K562 (cell line): ENCODE data around the gene RPN1. TPM values are rescaled to one million over a fixed set of nuclear protein-coding genes. Genes with fewer than 3 reads are reported as not detected.

Source experiments
- ATAC-seq: fragments of 200-7000 bp; cut with Tn5 transposase; 3 replicates; pipeline ENCODE4 v1.9.1; 2020; ENCODE audit warnings: moderate library complexity
- BruUV-seq: library from RNA; stranded (reverse); fragments of 400-500 nt; replicated peaks from 2 replicates; lab custom pipeline; 2021; lab: Mats Ljungman, UMichigan
- CTCF ChIA-PET: fragments of 300-600 bp; formaldehyde crosslinking; extraction: SDS; loops from one replicate; lab custom pipeline; 2021; ENCODE audit warnings: low intra/inter-chr PET ratio; lab: Yijun Ruan, JAX
- POLR2A ChIA-PET: fragments of 300-600, 350-650 bp; sonication (Branson Sonifier 250); formaldehyde crosslinking; extraction: SDS; loops from one replicate; lab custom pipeline; 2021; ENCODE audit warnings: antibody characterized with exemption, inconsistent platforms; lab: Yijun Ruan, JAX
- DNase-seq, 4 experiments: peaks; one replicate each; pipeline versions ENCODE4 v3.0.0 to v3.0.0-alpha.2; 2011 to 2018; ENCODE audit warnings: low spot score in 3 of 4, mixed read lengths in 3 of 4; ENCODE audit errors: extremely low read depth in 1 of 4
- FAIRE-seq: peaks from 2 replicates; lab custom pipeline; 2011; peaks lifted over from hg19 to GRCh38; lab: Jason Lieb, UNC
- H2AFZ ChIP-seq: 2 replicates; pipeline ENCODE4 v1.6.0; 2011; ENCODE audit warnings: low read depth, low read length, control low read depth, inconsistent platforms
- H3K27ac ChIP-seq: fragments of 200-600 bp; 3 replicates; pipeline ENCODE4 v1.8.0; 2011; ENCODE audit warnings: low read depth, mild to moderate bottlenecking, control low read depth, inconsistent platforms, low read length, moderate library complexity, mixed read lengths; ENCODE audit errors: extremely low read depth
- H3K27me3 ChIP-seq, 2 experiments: fragments of 300-600 bp in 1 of 2; 2 replicates in 1 of 2; 3 replicates in 1 of 2; pipeline versions ENCODE4 v1.6.0 to v1.8.0; 2011; ENCODE audit warnings: inconsistent platforms in 2 of 2, low read length in 2 of 2, mild to moderate bottlenecking in 1 of 2, mixed read lengths in 1 of 2, moderate library complexity in 1 of 2; ENCODE audit not compliant: control insufficient read depth in 2 of 2, insufficient read depth in 2 of 2
- H3K36me3 ChIP-seq: fragments of 300-600 bp; 3 replicates; pipeline ENCODE4 v1.8.0; 2011; ENCODE audit warnings: mild to moderate bottlenecking, low read length, inconsistent platforms; ENCODE audit not compliant: control insufficient read depth, insufficient read depth
- H3K4me1 ChIP-seq, 2 experiments: fragments of 200-600 bp in 1 of 2; replicated peaks in 1 of 2; 2 replicates in 1 of 2; 3 replicates in 1 of 2; pipeline versions ENCODE4 v1.5.1 to v1.8.0; 2011; ENCODE audit warnings: inconsistent platforms in 2 of 2, low read length in 2 of 2, mild to moderate bottlenecking in 1 of 2, mixed read lengths in 1 of 2, moderate library complexity in 1 of 2; ENCODE audit not compliant: control insufficient read depth in 2 of 2, insufficient read depth in 2 of 2
- H3K4me2 ChIP-seq: 2 replicates; pipeline ENCODE4 v1.6.1; 2011; ENCODE audit warnings: low read length, control low read depth, inconsistent platforms, mixed read lengths; ENCODE audit not compliant: insufficient read depth
- H3K4me3 ChIP-seq: fragments of 200-600 bp; sonication (generic), shearing (Covaris generic); 2 replicates; pipeline ENCODE4 v1.5.1; 2016; ENCODE audit warnings: control low read depth, inconsistent platforms
- H3K79me2 ChIP-seq: fragments of 200-600 bp; 3 replicates; pipeline ENCODE4 v1.8.0; 2011; ENCODE audit warnings: low read length, inconsistent platforms; ENCODE audit not compliant: control insufficient read depth, insufficient read depth
- H3K9ac ChIP-seq, 2 experiments: 2 replicates each; pipeline versions ENCODE4 v1.6.0 to v1.6.1; 2011; ENCODE audit warnings: low read depth in 2 of 2, low read length in 2 of 2, control low read depth in 1 of 2, inconsistent platforms in 1 of 2, mild to moderate bottlenecking in 1 of 2, mixed read lengths in 1 of 2; ENCODE audit not compliant: insufficient read depth in 1 of 2
- H3K9me1 ChIP-seq: one replicate; pipeline ENCODE4 v1.6.0; 2011; ENCODE audit warnings: inconsistent platforms, mild to moderate bottlenecking, low read length, moderate library complexity; ENCODE audit not compliant: control insufficient read depth, insufficient read depth
- H3K9me3 ChIP-seq: replicated peaks from 2 replicates; pipeline ENCODE4 v1.5.1; 2011; ENCODE audit warnings: low read depth, low read length, inconsistent platforms; ENCODE audit not compliant: control insufficient read depth, insufficient read depth
- H4K20me1 ChIP-seq: replicated peaks from 2 replicates; pipeline ENCODE4 v1.6.1; 2011; ENCODE audit warnings: low read length, inconsistent platforms, mixed read lengths; ENCODE audit not compliant: control insufficient read depth, insufficient read depth
- ARHGAP35 ChIP-seq: fragments of 450-650 bp; IDR thresholded peaks from 2 replicates; pipeline ENCODE4 v1.6.1; 2018; ENCODE audit not compliant: partially characterized antibody
- ATF7 ChIP-seq: fragments of 450-650 bp; IDR thresholded peaks from 2 replicates; pipeline ENCODE4 v1.7.1; 2014; ENCODE audit warnings: mild to moderate bottlenecking, moderate library complexity
- GATA2 ChIP-seq: sonication (generic); formaldehyde crosslinking; IDR thresholded peaks from 2 replicates; pipeline ENCODE4 v1.4.0; 2020; ENCODE audit warnings: mild to moderate bottlenecking, missing genetic modification reagents
- KLF10 ChIP-seq: fragments of 250-450 bp; sonication (Bioruptor Pico); IDR thresholded peaks from 2 replicates; pipeline ENCODE4 v1.6.1; 2021; ENCODE audit warnings: matching md5 sums
- RBFOX2 ChIP-seq: fragments of 200-400 bp; formaldehyde crosslinking; IDR thresholded peaks from 2 replicates; pipeline ENCODE4 v1.6.1; 2017; ENCODE audit warnings: low read depth, mild to moderate bottlenecking, low read length, moderate library complexity
- ZBTB33 ChIP-seq: sonication (generic); formaldehyde crosslinking; IDR thresholded peaks from 2 replicates; pipeline ENCODE4 v1.8.1; 2023; ENCODE audit warnings: mild to moderate bottlenecking, missing genetic modification reagents
- ZEB2 ChIP-seq: fragments of 450-650 bp; IDR thresholded peaks from 2 replicates; pipeline ENCODE4 v1.6.1; 2016
- WGBS: fragments of 100-300 bp; shearing (Covaris generic); methylation state at CpG from one replicate; pipeline ENCODE4 v1.1.6; 2016; ENCODE audit warnings: low coverage, mixed read lengths; ENCODE audit not compliant: insufficient coverage; ENCODE audit errors: missing lambda C conversion rate; 5-methylcytosine and 5-hydroxymethylcytosine counted together
- in situ Hi-C: fragments of 300-500 bp; cut with MboI; formaldehyde crosslinking; loops from 4 replicates; pipeline ENCODE4 v1.15.0; 2018; ENCODE audit warnings: inconsistent platforms, mixed read lengths
- intact Hi-C: fragments of 100-400 bp; cut with micrococcal nuclease; formaldehyde crosslinking; loops from 2 replicates; pipeline ENCODE4 v1.14.2; 2022
- polyA plus RNA-seq, 8 experiments: library from polyadenylated mRNA; depleted of rRNA in 4 of 8; stranded (reverse) in 5 of 8; unstranded in 3 of 8; fragments of >200 nt; fragmentation: Nextera tagmentation in 2 of 8; fragmentation: Illumina TruSeq in 1 of 8; extraction: Ambion mirVana in 2 of 8; extraction: Trizol in 1 of 8; gene quantifications; 2 replicates each; pipeline versions ENCODE4 v1.2.1 to v1.2.3, GENCODE V29; 2011 to 2014; ENCODE audit warnings: inconsistent platforms in 1 of 8, missing spikeins in 1 of 8
- total RNA-seq, 7 experiments: library from RNA; depleted of rRNA in 6 of 7; stranded (reverse); fragments of >200 nt in 6 of 7; fragmentation: Illumina TruSeq in 2 of 7; extraction: Trizol in 2 of 7; gene quantifications; 2 replicates each; pipeline versions ENCODE4 v1.2.1 to v1.2.3, GENCODE V29; 2011 to 2021; ENCODE audit warnings: low replicate concordance in 1 of 7

Gene RPN1
- total and polyA plus RNA-seq, 9 of the 15 experiments (the other 6 are each of a cell fraction or from before 2014, with no cell fraction given), result 39.5 to 300 (median 148) TPM

GRCh38 chr3:128698211-128699047 lies 47.8 kb upstream of the RPN1 start:
- in situ Hi-C loops, result no loop called here
- POLR2A ChIA-PET, result no interaction called here
- no peak for FAIRE-seq

More at GRCh38 chr3:128698211-128699047, 47.8 kb upstream of the RPN1 start:
- Histone ChIP-seq H3K9me1 (no peaks in the 10 kb centered on the region), H3K4me2 (no peak overlapping the region), H3K79me2 (no peaks in the 10 kb centered on the region), H4K20me1 (no peaks in the 10 kb centered on the region), H3K27me3 (no peaks in the 10 kb centered on the region), H2AFZ (no peak overlapping the region), H3K36me3 (no peaks in the 10 kb centered on the region), H3K4me3 (no peak overlapping the region), H3K4me1 (no peaks in the 10 kb centered on the region), H3K9me3 (no peaks in the 10 kb centered on the region), H3K9ac (no peak overlapping the region), H3K27ac (no peak overlapping the region)
- DNase-seq (no peak), ATAC-seq (no peak)
- TF ChIP-seq GATA2, result no peak
- no peak for TF ChIP-seq ARHGAP35
- peak; percentile 41; the same call in 1 of the 2 replicates for TF ChIP-seq ZBTB33
- no peak for TF ChIP-seq KLF10 (CRISPR knock-in tag)
- TF ChIP-seq ATF7, result no peak
- no peak for TF ChIP-seq RBFOX2
- TF ChIP-seq ZEB2, result no peak
- intact Hi-C loops, result no loop called here
- no CpG with 5 or more reads among the region's 53 CpGs for WGBS
- CTCF ChIA-PET, result no interaction called here
- BruUV-seq, result no TSS peak
